KOPT-K1 (cell line): ENCODE data around the gene ZGRF1.
"Not testable (repeated sequence)": the region's sequence is repeated elsewhere in the genome, so short reads cannot be mapped to it uniquely, and the experiment has no call there.

Source experiments
- H3K27ac ChIP-seq: fragments of 200-600 bp; sonication (generic); 2 replicates; pipeline ENCODE4 v1.5.1; 2016; ENCODE audit warnings: antibody characterized with exemption, mild to moderate bottlenecking, low read depth, low read length; ENCODE audit not compliant: poor library complexity, severe bottlenecking
- H3K36me3 ChIP-seq: fragments of 200-600 bp; sonication (generic); 2 replicates; pipeline ENCODE4 v1.5.1; 2017; ENCODE audit warnings: antibody characterized with exemption, mild to moderate bottlenecking, low read length, moderate library complexity; ENCODE audit not compliant: insufficient read depth
- H3K9me3 ChIP-seq: fragments of 200-600 bp; sonication (generic); 2 replicates; pipeline ENCODE4 v1.5.1; 2017; ENCODE audit warnings: antibody characterized with exemption, low read length, mild to moderate bottlenecking; ENCODE audit not compliant: insufficient read depth, poor library complexity, severe bottlenecking

The ZGRF1 gene

DNA sequence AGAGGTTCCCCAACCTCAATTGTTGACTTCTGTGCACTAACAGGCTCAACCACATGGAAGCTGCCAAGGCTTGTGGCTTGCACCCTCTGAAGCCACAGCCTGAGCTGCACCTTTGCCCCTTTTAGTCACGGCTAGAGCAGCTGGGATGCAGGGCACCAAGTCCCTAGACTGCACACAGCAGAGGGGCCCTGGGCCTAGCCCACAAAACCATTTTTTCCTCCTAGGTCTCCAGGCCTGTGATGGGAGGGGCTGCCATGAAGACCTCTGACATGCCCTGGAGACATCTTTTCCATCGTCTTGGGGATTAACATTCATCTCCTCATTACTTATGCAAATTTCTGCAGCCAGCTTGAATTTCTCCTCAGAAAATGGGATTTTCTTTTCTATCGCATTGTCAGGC, 145.9 kb downstream of the ZGRF1 start:
- not testable (repeated sequence) for H3K27ac ChIP-seq, H3K36me3 ChIP-seq
- H3K9me3 ChIP-seq: peaks cover 22% of the 10 kb centered on the region
